GM12874 (cell line): ENCODE data around the gene COL18A1.

Experiments
- TF ChIP-seq, protein P1 (sequence below): IDR thresholded peaks from 2 replicates; pipeline ENCODE4 v1.5.1; 2011; ENCODE audit warnings: low read depth, mild to moderate bottlenecking, control low read depth, low read length, moderate library complexity; ENCODE audit not compliant: insufficient read depth

Gene COL18A1

DNA sequence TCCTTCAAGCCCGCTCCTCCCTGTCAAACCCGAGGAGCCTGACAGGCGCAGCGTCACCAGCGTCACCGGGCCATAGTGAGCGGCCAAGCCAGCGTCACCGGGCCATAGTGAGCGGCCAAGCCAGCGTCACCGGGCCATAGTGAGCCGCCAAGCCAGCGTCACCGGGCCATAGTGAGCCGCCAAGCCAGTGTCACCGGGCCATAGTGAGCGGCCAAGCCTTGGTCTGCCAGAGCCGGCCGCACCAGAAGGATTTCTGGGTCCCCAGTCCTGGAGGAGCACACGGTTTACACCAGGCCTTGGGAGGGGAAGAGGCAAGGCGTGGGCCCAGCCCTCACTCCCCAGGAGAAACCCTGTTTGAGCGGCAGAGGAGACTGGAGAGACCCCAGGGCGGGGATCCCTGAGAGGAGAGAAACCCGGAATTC lies 39.8 kb upstream of the COL18A1 start:
- TF ChIP-seq, protein P1, sequence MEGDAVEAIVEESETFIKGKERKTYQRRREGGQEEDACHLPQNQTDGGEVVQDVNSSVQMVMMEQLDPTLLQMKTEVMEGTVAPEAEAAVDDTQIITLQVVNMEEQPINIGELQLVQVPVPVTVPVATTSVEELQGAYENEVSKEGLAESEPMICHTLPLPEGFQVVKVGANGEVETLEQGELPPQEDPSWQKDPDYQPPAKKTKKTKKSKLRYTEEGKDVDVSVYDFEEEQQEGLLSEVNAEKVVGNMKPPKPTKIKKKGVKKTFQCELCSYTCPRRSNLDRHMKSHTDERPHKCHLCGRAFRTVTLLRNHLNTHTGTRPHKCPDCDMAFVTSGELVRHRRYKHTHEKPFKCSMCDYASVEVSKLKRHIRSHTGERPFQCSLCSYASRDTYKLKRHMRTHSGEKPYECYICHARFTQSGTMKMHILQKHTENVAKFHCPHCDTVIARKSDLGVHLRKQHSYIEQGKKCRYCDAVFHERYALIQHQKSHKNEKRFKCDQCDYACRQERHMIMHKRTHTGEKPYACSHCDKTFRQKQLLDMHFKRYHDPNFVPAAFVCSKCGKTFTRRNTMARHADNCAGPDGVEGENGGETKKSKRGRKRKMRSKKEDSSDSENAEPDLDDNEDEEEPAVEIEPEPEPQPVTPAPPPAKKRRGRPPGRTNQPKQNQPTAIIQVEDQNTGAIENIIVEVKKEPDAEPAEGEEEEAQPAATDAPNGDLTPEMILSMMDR = no peak

DNA sequence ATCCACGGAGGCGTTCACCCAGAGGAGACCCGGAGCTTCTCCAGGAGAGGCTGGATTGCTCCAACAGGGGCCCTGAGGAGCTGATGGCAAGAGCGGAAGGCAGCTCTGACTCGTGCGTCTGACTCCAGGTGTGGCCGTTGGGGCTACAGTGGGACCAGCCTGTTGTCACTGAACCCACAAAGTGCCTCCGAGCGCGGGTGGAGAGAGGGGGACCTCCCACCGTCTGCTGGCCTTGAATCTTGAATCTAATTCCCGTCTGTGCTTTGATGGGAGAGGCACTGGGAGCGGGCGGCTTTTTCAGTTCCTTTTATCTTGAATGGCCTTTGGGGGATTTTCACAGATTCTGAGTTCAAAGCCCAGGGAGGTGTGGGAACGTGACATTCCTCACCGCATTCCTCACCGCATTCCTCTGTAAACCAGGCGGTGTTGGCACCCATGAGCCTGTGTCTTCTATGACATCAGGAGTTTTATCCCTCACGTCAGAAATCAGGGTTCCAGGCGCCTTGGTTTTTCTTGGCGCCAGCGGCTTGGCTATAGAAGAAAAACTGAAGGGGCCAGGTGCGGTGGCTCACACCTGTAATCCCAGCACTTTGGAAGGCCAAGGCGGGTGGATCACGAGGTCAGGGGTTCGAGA lies 39.2 kb upstream of the COL18A1 start:
- TF ChIP-seq, protein P1 = no peak

DNA sequence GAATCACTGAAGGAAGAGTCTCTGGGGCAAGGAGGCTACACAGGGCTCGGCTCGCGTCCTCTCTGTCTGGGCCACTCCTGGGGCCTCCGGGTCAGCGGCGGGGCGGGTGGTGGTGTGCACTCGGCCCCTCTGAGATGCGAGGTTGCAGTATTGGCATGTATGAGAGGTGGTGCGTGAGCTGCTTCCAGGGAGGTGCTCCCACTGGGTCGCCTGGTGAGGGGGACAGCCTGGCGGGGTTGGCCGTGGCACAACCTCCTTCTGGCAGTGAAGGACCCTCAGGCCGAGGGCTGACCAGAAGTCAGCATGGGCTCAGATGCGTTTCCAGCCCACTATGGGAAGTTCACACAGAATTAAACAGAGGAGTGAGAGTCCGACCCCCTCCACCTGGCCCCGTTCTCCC lies 38.5 kb upstream of the COL18A1 start:
- TF ChIP-seq, protein P1 = no peak

DNA sequence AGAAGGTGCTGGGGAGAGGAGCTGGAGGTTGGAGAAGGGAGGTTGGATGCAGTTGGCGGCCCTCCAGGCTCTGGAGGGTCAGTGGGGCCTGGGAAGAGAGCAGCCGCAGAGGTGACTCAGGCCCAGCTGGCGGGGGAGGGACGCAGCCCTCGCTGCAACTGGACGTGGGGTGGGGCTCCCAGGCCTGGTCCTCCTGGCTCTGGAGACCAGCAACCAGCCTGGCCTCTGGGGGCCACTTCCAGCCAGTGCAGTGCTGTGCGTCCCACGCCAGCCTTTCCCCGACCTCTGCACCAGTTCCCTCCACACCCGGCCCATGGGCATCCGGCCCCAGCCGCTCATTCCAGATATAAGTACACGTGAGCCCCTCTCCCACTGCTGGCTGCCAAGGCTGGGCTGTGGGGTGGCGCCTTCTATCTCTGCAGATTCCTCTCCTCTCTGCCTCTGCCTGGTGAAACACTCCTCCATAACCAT lies 38.0 kb upstream of the COL18A1 start:
- TF ChIP-seq, protein P1 = no peak

DNA sequence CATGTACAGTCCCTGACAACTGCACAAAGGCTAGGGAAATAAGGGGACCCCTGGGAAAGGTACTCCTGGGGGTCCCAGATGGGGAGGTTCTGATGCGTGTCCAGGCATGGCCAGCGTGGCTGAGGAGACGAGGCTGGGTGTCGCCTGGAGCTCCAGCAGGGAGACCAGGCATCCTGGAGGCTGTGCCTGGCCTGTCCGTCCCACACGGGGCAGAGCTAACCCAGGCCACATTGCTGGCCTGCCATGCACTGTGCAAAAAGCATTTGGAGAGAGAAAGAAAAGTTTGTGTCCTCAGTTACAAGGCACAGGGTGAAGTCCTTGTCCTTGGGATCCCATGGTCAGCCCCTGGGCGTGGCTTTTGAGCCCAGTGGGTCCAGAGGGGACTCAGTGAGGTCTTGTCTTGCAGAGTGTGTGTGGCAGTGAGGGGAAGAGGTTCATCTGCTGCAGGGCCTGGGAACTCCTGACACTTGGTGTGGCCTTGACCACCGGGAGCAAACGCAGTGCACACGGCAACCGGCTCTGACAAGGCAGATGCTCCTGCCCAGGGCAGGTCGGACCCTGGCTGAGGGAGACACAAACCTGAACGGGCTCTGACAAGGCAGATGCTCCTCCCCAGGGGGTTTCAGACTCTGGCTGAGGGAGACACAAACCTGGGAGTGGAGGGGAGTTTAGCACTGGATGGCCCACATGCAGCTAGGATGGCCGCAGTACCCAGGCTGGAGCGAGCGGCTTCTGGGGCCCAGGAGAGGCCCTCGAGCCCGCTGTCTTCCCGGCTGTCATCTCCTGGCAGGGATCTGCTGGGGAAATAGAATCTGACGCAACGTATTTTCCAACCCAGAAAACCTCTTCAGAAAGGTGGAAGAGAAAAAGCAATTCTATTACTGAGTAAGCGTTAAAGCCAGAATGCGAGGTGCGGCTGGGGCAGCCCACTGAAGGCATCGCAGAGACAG lies 37.3 kb upstream of the COL18A1 start:
- TF ChIP-seq, protein P1 = no peak

DNA sequence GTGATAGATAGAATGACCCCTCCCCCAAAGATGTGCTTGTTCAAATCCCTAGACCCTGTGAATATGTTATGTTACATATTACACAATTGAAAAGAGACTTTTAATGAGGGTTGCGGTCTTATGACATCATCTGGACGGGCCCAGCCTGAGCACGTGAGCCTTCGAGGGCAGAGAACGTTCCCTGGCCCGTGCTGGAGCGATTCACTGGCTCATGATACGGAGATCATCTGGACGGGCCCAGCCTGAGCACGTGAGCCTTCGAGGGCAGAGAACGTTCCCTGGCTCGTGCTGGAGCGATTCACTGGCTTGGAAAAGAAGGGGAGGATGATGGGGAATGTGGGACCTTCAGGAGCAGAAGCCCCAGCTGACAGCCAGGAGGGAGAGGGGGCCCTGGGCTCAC lies 34.4 kb upstream of the COL18A1 start:
- TF ChIP-seq, protein P1 = no peak

DNA sequence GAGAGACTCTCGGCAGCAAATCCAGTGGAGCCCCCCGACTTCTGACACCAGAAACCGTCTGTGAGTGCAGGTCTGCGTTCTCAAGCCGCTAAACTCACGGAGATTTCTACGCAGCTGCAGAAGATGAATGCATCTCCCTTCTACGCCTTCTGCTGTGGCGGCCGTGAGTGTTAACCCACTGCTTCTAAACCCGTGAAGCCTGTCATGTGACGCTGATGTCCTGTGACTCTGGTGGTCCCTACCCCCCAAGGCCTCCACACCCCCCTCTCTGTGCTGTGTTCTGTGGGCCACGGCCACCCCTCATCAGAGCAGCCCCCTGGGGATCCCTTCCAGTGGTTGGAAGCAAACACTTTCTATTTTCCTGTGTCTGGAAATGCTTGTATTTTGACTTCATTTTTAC lies 33.9 kb upstream of the COL18A1 start:
- TF ChIP-seq, protein P1 = no peak
